SK-N-SH (cell line): ENCODE measurements around the gene PCLO. TPM values are rescaled to one million over a fixed set of nuclear protein-coding genes. Genes with fewer than 3 reads are reported as not detected.

Experiments
- CTCF ChIA-PET: fragments of 300-600, 350-600 bp; formaldehyde crosslinking; extraction: SDS; loops from one replicate; lab custom pipeline; 2021; lab: Yijun Ruan, JAX
- POLR2A ChIA-PET: fragments of 350-600 bp; sonication (Branson Sonifier 250); formaldehyde crosslinking; extraction: SDS; loops from one replicate; lab custom pipeline; 2020; ENCODE audit warnings: antibody characterized with exemption, inconsistent platforms; lab: Yijun Ruan, JAX
- DNase-seq: peaks from one replicate; pipeline ENCODE4 v3.0.0; 2012
- H2AFZ ChIP-seq: fragments of 200-600 bp; sonication (generic); 2 replicates; pipeline ENCODE4 v1.8.1; 2016; ENCODE audit warnings: antibody characterized with exemption, mild to moderate bottlenecking, low read depth
- H3F3A ChIP-seq: fragments of 200-600 bp; sonication (generic); replicated peaks from 2 replicates; pipeline ENCODE3; 2016; ENCODE audit warnings: antibody characterized with exemption, mild to moderate bottlenecking; ENCODE audit not compliant: insufficient read depth
- H3K27ac ChIP-seq, 2 experiments: fragments of 200-500 bp in 1 of 2; fragments of 200-600 bp in 1 of 2; sonication (Bioruptor generic) in 1 of 2; sonication (generic), shearing (Covaris generic) in 1 of 2; 2 replicates each; pipeline versions ENCODE4 v1.5.1 to v1.6.1; 2014 to 2016; ENCODE audit warnings: low read depth in 2 of 2, inconsistent platforms in 1 of 2, low read length in 1 of 2, mild to moderate bottlenecking in 1 of 2, mixed read lengths in 1 of 2
- H3K27me3 ChIP-seq: fragments of 200-600 bp; sonication (generic), shearing (Covaris generic); 2 replicates; pipeline ENCODE4 v1.6.1; 2016; ENCODE audit warnings: mixed run types; ENCODE audit not compliant: insufficient read depth
- H3K36me3 ChIP-seq, 2 experiments: fragments of 200-500 bp in 1 of 2; fragments of 200-600 bp in 1 of 2; sonication (Bioruptor generic) in 1 of 2; sonication (generic) in 1 of 2; replicated peaks in 1 of 2; 2 replicates each; pipeline versions ENCODE3 to v1.5.1; 2014 to 2016; ENCODE audit warnings: low read length in 1 of 2, mild to moderate bottlenecking in 1 of 2; ENCODE audit not compliant: insufficient read depth in 2 of 2, control insufficient read depth in 1 of 2
- H3K4me1 ChIP-seq, 2 experiments: fragments of 200-500 bp in 1 of 2; fragments of 200-600 bp in 1 of 2; sonication (Bioruptor generic) in 1 of 2; sonication (generic), shearing (Covaris generic) in 1 of 2; 2 replicates each; pipeline versions ENCODE4 v1.5.1 to v1.6.1; 2014 to 2016; ENCODE audit warnings: low read depth in 1 of 2, low read length in 1 of 2, mixed run types in 1 of 2; ENCODE audit not compliant: insufficient read depth in 2 of 2, control insufficient read depth in 1 of 2
- H3K4me2 ChIP-seq: fragments of 200-600 bp; sonication (generic), shearing (Covaris generic); 2 replicates; pipeline ENCODE4 v1.6.1; 2017; ENCODE audit warnings: mixed run types
- H3K4me3 ChIP-seq, 2 experiments: fragments of 200-500 bp in 1 of 2; fragments of 200-600 bp in 1 of 2; sonication (Bioruptor generic) in 1 of 2; sonication (generic), shearing (Covaris generic) in 1 of 2; 2 replicates each; pipeline versions ENCODE4 v1.5.1 to v1.8.1; 2014 to 2016; ENCODE audit warnings: low read depth in 2 of 2, inconsistent platforms in 1 of 2, low read length in 1 of 2, mild to moderate bottlenecking in 1 of 2, mixed read lengths in 1 of 2, moderate library complexity in 1 of 2
- H3K79me2 ChIP-seq: fragments of 200-600 bp; sonication (generic); 2 replicates; pipeline ENCODE4 v1.8.1; 2017; ENCODE audit warnings: mild to moderate bottlenecking; ENCODE audit not compliant: insufficient read depth
- H3K9ac ChIP-seq: fragments of 200-600 bp; sonication (generic); 2 replicates; pipeline ENCODE4 v1.6.1; 2017; ENCODE audit warnings: mixed run types
- H3K9me2 ChIP-seq: fragments of 200-600 bp; sonication (generic); 2 replicates; pipeline ENCODE4 v1.6.1; 2017; ENCODE audit warnings: mixed run types
- H3K9me3 ChIP-seq: fragments of 200-600 bp; sonication (generic); 2 replicates; pipeline ENCODE4 v1.6.1; 2017; ENCODE audit warnings: mixed run types, mild to moderate bottlenecking, moderate library complexity
- H4K20me1 ChIP-seq: fragments of 200-600 bp; sonication (generic); 2 replicates; pipeline ENCODE4 v1.6.1; 2017; ENCODE audit warnings: mild to moderate bottlenecking, mixed run types; ENCODE audit not compliant: insufficient read depth
- EZH2phosphoT487 ChIP-seq: fragments of 200-600 bp; sonication (generic); IDR thresholded peaks from 2 replicates; pipeline ENCODE4 v1.6.1; 2017; ENCODE audit warnings: low read depth, mixed run types, mild to moderate bottlenecking, antibody characterized with exemption, moderate library complexity, borderline replicate concordance
- FOXJ3 ChIP-seq: sonication (generic); formaldehyde crosslinking; IDR thresholded peaks from 2 replicates; pipeline ENCODE4 v1.5.1; 2020; ENCODE audit warnings: mild to moderate bottlenecking, missing genetic modification reagents
- RAD21 ChIP-seq: IDR thresholded peaks from 2 replicates; pipeline ENCODE4 v1.6.1; 2012; ENCODE audit warnings: mild to moderate bottlenecking, low read length
- RFX5 ChIP-seq: IDR thresholded peaks from 2 replicates; pipeline ENCODE4 v1.6.1; 2012; ENCODE audit warnings: mild to moderate bottlenecking, improper control_type of control experiment, low read length
- SIN3A ChIP-seq: IDR thresholded peaks from 2 replicates; pipeline ENCODE4 v1.6.1; 2012; ENCODE audit warnings: low read depth, mild to moderate bottlenecking, low read length, moderate library complexity, borderline replicate concordance
- SMC3 ChIP-seq: IDR thresholded peaks from 2 replicates; pipeline ENCODE4 v1.6.1; 2012; ENCODE audit warnings: low read depth, low read length, improper control_type of control experiment
- TAF1 ChIP-seq: IDR thresholded peaks from 2 replicates; pipeline ENCODE4 v1.6.1; 2012; ENCODE audit warnings: low read depth, mild to moderate bottlenecking, low read length, moderate library complexity, borderline replicate concordance
- WGBS: methylation state at CpG from one replicate; pipeline ENCODE4 v1.1.6; 2017; ENCODE audit warnings: low lambda C conversion rate; 5-methylcytosine and 5-hydroxymethylcytosine counted together
- polyA plus RNA-seq, 3 experiments: library from polyadenylated mRNA; depleted of rRNA; stranded (reverse); fragments of >200 nt; gene quantifications; 2 replicates each; pipeline ENCODE4 v1.2.3, GENCODE V29; 2012
- TF ChIP-seq, protein P1 (sequence below): fragments of 200-600 bp; sonication (generic); IDR thresholded peaks from 2 replicates; pipeline ENCODE4 v1.6.1; 2017; ENCODE audit warnings: antibody characterized with exemption, mild to moderate bottlenecking, moderate library complexity
- TF ChIP-seq, protein P2 (sequence below): IDR thresholded peaks from 2 replicates; pipeline ENCODE4 v1.4.0; 2012; ENCODE audit warnings: low read depth
- TF ChIP-seq, protein P3 (sequence below): IDR thresholded peaks from 2 replicates; pipeline ENCODE4 v1.4.0; 2012; ENCODE audit warnings: low read depth, borderline replicate concordance
- TF ChIP-seq, protein P4 (sequence below): IDR thresholded peaks from 2 replicates; pipeline ENCODE4; 2012

The PCLO gene
- polyA plus RNA-seq, 1 of the 3 experiments (the other 2 are of a cell fraction) = 0.51 TPM

DNA sequence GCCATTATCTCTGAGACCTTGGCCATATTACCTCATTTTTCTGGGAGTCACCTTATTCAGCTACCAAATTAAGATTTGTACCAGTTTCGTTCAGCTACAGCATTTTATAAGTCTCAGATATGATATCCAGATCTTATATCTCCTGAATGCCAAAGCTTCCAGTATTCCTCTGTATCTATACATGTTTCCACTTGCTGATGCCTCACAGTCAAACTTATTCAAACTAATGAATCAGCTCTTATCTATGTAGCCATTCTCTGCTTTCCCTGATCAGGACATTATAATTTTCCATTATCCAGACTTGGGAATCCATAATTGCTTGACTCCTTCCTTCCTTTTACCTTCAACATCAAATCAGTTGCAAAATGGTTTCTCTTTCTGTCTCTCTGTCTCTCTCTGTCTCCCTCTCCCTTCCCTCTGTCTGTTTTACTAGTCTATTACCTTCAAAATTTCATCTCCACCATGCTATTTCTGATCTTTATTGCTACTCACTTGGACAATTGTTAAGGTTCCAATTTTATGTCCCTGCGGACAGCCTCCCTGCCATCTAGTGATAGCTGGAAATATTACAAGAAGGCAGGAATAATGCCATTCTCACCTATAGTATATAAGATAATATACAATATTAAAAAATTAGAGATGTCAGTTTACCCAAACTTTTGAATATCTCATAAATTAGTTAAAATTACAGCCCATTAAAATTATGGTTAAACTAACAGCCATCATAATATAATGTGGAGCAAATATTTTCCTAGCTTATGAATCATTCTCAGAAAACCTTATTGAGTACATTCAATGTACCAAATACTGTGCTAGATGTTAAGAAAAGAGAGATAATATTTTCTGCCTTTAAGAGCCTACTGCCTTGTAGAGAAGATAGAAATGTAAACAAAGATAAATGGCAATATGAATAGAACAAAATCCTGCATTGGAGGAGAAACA lies 89.8 kb downstream of the PCLO start:
- WGBS = 59% methylated on average over 2 of the region's 2 CpGs
- Histone ChIP-seq H3K79me2 (no peaks in the 10 kb centered on the region), H3K36me3 (no peaks in the 10 kb centered on the region), H3K9ac (no peak overlapping the region), H3K9me2 (no peaks in the 10 kb centered on the region), H3K4me2 (no peak overlapping the region), H3K27me3 (no peaks in the 10 kb centered on the region), H3K4me3 (no peak overlapping the region), H3K4me1 (peaks cover 0 to 12% of the 10 kb centered on the region in 2 experiments; a peak in 1 of 4 replicates), H3K27ac (no peak overlapping the region), H4K20me1 (no peaks in the 10 kb centered on the region), H2AFZ (0 out of 2 replicates have a peak overlapping the region, but pooled peaks have one; percentile 25), H3K9me3 (no peaks in the 10 kb centered on the region), H3F3A (no peaks in the 10 kb centered on the region)
- peak; percentile 79 for TF ChIP-seq RAD21
- no peak for TF ChIP-seq FOXJ3 (CRISPR knock-in tag)
- TF ChIP-seq, protein P1, sequence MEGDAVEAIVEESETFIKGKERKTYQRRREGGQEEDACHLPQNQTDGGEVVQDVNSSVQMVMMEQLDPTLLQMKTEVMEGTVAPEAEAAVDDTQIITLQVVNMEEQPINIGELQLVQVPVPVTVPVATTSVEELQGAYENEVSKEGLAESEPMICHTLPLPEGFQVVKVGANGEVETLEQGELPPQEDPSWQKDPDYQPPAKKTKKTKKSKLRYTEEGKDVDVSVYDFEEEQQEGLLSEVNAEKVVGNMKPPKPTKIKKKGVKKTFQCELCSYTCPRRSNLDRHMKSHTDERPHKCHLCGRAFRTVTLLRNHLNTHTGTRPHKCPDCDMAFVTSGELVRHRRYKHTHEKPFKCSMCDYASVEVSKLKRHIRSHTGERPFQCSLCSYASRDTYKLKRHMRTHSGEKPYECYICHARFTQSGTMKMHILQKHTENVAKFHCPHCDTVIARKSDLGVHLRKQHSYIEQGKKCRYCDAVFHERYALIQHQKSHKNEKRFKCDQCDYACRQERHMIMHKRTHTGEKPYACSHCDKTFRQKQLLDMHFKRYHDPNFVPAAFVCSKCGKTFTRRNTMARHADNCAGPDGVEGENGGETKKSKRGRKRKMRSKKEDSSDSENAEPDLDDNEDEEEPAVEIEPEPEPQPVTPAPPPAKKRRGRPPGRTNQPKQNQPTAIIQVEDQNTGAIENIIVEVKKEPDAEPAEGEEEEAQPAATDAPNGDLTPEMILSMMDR = peak; percentile 46
- TF ChIP-seq SMC3 = peak; percentile 53; the same call in 1 of the 2 replicates
- TF ChIP-seq, protein P2, sequence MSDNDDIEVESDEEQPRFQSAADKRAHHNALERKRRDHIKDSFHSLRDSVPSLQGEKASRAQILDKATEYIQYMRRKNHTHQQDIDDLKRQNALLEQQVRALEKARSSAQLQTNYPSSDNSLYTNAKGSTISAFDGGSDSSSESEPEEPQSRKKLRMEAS = no peak
- ChIA-PET CTCF (interaction anchor here (0.8 to 3.4 kb wide), 21 partner anchors 10 to 1573 kb away, joined by 3 to 28 read pairs (median 4); no protein-coding TSS in a partner anchor), POLR2A (no interaction called here)
- DNase-seq = peak; percentile 25

DNA sequence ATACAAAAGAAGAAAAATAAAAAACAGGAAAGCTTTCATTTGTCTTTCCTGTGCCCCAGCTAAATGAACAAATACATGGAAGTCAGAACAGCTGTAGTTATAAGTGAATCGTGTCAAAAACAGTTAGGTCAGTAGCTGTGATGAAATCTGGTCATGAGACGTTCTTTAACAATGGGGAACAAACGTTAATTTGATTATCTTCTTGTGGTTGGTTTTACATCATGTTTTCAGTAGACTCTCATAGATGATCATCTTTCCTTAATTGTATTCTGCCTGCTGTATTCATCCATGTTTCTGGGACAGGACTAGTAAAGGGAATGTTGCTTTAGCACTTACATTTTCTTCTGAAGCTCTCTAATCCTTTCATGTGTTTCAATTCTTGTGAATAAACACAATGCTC lies 97.0 kb downstream of the PCLO start:
- H3K27me3 ChIP-seq = no peaks in the 10 kb centered on the region

More for the DNA sequence above, 97.0 kb downstream of the PCLO start:
- no peak overlapping the region for H3K4me3 ChIP-seq
- H3F3A ChIP-seq = no peaks in the 10 kb centered on the region
- H3K79me2 ChIP-seq = no peaks in the 10 kb centered on the region
- H3K36me3 ChIP-seq = no peaks in the 10 kb centered on the region
- H3K9me2 ChIP-seq = peaks cover 4% of the 10 kb centered on the region; the same call in 1 of the 2 replicates
- no peaks in the 10 kb centered on the region for H4K20me1 ChIP-seq
- H3K4me2 ChIP-seq = no peak overlapping the region
- no peak overlapping the region for H3K9ac ChIP-seq
- no peak overlapping the region for H2AFZ ChIP-seq
- ChIA-PET CTCF (interaction anchor here (0.6 to 1.1 kb wide), 2 partner anchors 11 to 611 kb away, joined by 3 read pairs; no protein-coding TSS in a partner anchor), POLR2A (no interaction called here)
- H3K4me1 ChIP-seq = peaks cover 0 to 3% of the 10 kb centered on the region in 2 experiments; a peak in 2 of 4 replicates
- no peak overlapping the region for H3K27ac ChIP-seq
- H3K9me3 ChIP-seq = no peaks in the 10 kb centered on the region
- no peak for DNase-seq
- WGBS = 18% methylated on average over 3 of the region's 3 CpGs
- TF ChIP-seq SIN3A (no peak), EZH2phosphoT487 (no peak), RFX5 (no peak), TAF1 (no peak)
- TF ChIP-seq, protein P3, sequence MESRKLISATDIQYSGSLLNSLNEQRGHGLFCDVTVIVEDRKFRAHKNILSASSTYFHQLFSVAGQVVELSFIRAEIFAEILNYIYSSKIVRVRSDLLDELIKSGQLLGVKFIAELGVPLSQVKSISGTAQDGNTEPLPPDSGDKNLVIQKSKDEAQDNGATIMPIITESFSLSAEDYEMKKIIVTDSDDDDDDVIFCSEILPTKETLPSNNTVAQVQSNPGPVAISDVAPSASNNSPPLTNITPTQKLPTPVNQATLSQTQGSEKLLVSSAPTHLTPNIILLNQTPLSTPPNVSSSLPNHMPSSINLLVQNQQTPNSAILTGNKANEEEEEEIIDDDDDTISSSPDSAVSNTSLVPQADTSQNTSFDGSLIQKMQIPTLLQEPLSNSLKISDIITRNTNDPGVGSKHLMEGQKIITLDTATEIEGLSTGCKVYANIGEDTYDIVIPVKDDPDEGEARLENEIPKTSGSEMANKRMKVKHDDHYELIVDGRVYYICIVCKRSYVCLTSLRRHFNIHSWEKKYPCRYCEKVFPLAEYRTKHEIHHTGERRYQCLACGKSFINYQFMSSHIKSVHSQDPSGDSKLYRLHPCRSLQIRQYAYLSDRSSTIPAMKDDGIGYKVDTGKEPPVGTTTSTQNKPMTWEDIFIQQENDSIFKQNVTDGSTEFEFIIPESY = no peak
- TF ChIP-seq, protein P4, sequence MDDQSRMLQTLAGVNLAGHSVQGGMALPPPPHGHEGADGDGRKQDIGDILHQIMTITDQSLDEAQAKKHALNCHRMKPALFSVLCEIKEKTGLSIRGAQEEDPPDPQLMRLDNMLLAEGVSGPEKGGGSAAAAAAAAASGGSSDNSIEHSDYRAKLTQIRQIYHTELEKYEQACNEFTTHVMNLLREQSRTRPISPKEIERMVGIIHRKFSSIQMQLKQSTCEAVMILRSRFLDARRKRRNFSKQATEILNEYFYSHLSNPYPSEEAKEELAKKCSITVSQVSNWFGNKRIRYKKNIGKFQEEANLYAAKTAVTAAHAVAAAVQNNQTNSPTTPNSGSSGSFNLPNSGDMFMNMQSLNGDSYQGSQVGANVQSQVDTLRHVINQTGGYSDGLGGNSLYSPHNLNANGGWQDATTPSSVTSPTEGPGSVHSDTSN = no peak
- TF ChIP-seq, protein P2 = no peak
